Activated CD8-positive, alpha-beta memory T cell treated with anti-CD3 and anti-CD28 coated beads, Interleukin-2, amount 50 U/mL, for 24 hours (primary cell): ENCODE results near the gene GULP1.
"Not testable (repeated sequence)": the region's sequence is repeated elsewhere in the genome, so short reads cannot be mapped to it uniquely, and the experiment has no call there.

Experiments used
- DNase-seq: peaks from one replicate; pipeline ENCODE4 v3.0.0-alpha.2; 2020; ENCODE audit errors: extremely low read depth

The GULP1 gene

GRCh38 chr2:188527141-188527540 is 235.5 kb downstream of the GULP1 start:
- no peak for DNase-seq

DNA sequence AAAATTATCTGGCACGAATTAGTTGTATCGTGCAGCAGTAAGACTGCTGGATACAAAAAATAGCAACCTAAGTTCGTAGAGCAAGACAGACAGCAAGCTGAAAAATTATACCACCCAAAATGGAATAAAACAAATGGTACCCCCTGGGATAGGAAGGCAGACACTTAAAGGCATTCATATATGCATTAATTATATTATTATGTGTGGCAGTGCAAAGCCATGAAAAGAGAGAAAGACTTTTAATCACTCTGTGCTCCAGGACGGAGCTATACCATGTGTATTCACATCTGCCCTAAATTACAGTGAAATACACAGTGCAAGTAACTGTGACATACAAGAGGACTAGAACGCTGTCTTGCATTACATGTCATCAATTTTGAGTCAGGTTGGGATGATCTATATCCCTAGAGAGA is 235.9 kb downstream of the GULP1 start:
- DNase-seq = no peak

- DNase-seq = no peak
Measured at GRCh38 chr2:188529710-188530109, 238.0 kb downstream of the GULP1 start.

DNA sequence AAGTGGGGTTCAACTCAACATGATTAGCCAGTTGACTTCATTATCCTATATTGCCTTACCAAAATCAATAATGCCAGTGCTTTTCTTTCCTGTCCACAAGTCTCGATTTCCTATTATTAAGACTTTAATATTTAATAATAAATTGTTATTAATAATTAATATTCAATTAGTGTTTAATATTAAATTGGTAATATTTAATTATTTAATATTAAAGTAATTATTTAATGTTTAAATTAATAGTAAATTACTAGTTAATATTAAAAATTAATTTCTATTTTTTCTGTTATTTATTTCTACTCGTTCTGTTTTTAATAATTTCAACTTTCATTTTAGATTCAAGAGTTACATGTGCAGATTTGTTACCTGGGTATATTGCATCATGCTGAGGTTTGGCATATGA is 243.2 kb downstream of the GULP1 start:
- DNase-seq = no peak

DNA sequence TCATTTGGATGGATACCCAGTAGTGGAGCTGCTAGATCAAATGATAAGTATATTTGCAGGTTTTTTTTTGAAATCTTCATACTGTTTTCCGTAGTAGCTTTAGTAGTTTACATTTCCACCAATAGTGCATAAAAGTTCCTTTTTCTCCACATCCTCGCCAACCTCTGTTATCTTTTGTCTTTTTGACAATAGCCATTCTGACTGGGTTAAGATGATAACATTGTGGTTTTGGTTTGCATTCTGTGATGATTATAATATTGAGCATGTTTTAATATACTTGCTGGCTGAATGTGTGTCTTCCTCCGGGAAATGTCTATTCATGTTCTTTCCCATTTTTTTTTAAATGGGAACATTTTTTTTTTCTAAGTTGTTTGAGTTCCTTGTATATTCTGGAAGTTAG is 260.0 kb downstream of the GULP1 start:
- no peak for DNase-seq

DNA sequence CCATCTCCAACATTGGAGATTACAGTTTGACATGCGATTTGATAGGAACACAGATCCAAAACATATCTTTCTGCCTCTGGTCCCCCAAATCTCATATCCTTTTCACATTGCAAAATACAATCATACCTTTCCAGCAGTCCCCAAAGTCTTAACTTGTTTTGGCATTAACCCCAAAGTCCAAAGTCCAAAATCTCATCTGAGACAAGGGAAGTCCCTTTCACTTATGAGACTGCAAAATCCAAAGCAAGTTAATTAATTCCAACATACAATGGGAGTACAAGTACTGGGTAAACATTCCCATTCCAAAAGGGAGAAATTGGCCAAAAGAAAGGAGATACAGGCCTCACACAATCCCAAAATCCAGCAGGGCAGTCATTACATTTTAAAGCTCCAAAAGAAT is 265.4 kb downstream of the GULP1 start:
- no peak for DNase-seq

GRCh38 chr2:188559455-188559854 is 267.8 kb downstream of the GULP1 start:
- DNase-seq = not testable (repeated sequence)

- no peak for DNase-seq
Measured at GRCh38 chr2:188561473-188561979, 269.9 kb downstream of the GULP1 start.

- no peak for DNase-seq
Measured at GRCh38 chr2:188569431-188570165, 277.9 kb downstream of the GULP1 start.

DNA sequence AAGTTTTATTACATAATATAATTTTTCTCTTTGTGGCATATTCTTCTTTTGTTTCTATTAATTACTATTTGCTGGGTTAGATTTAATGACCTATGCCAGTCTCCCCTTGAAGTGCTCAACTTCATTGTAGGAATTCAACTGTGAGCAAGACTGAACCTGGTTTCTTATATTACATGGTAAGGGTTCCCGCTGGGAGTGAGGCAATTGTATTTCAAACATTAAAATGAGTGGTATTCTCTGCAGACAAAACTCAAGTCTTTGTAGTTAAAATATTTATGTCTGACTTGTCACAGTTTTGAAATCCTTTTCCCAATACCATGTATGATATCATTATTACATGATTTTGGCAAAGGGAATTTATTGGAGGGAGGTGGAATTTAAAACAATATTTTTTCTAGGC is 278.7 kb downstream of the GULP1 start:
- DNase-seq = no peak

GRCh38 chr2:188571543-188572303 is 280.0 kb downstream of the GULP1 start:
- DNase-seq = no peak

DNA sequence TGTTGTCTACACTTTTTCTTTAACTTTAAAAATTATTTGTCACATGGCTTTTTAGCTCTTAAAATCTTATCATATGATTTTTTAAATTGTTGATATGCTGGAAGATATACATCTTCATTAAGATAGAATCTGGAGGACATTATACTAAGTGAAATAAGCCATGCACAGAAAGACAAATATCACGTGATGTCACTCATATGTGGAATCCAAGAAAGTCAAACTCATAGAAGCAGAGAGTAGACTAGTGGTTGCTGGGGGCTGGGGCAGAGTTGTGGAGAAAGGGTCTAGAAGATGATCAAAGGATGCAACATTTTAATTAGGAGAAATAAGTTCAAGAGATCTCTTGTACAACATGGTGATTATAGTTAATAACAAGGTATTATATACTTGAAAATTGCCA is 280.9 kb downstream of the GULP1 start:
- no peak for DNase-seq

DNA sequence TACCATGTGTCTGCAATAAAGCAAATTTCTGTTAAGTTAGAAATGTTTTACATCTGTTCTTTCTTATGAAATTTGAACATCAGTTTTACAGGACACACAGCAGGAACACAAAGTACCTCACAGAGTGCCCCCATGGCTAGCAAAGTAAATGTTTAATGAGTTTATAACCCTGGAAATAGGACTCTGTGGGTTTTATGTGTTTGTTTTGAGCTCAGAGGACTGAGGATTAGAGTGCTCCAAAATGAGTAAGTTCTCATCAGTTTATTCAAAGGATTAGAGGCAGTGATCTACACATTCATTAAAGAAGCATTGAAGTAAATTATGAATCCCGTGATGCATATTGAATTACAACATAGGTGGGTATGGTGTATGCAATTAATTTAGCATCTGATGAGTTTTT is 281.8 kb downstream of the GULP1 start:
- DNase-seq = no peak

DNA sequence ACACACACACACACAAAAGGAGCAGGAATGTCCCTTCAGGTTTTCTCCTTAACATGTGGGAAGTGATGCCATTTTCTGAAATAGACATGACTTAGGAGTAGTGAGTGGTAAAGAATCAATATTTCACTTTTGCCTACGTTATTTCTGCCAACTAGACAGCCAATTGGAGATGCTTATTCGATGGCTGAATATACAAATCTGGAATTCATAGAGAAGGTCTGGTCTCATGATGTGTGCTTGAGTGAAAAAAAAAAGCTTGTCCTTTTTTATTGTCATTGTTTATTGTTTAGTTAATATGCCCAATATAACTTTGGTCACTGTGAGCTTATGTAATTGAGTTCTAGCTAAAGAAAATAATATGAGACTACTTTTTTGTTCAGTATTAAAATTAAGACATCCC is 284.3 kb downstream of the GULP1 start:
- no peak for DNase-seq

DNA sequence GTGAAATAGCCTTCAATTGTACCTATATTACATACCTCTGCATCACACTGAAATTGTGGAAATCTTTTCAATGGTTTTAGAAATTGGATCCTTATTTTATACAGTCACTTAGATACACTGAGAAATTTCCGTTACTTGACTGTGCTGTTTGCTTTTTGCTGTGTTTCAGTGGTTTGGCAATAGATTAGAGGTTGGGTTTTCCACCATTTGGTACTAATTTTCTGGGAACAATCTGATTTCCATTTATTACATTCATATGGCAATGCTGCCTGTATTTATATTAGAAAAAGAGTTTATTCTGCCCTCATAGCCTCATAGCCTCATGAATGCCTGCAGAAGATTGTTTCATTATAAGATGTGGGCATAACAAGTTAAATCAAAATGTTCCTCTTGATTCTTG is 285.0 kb downstream of the GULP1 start:
- no peak for DNase-seq

- no peak for DNase-seq
Measured at GRCh38 chr2:188577231-188577630, 285.6 kb downstream of the GULP1 start.

- DNase-seq = no peak
Measured at GRCh38 chr2:188580738-188581137, 289.1 kb downstream of the GULP1 start.

- DNase-seq = no peak
Measured at GRCh38 chr2:188582211-188582610, 290.5 kb downstream of the GULP1 start.

- DNase-seq = no peak
Measured at GRCh38 chr2:188588235-188588634, 296.6 kb downstream of the GULP1 start.

GRCh38 chr2:188596054-188596453 is 304.4 kb downstream of the GULP1 start:
- DNase-seq = no peak

DNA sequence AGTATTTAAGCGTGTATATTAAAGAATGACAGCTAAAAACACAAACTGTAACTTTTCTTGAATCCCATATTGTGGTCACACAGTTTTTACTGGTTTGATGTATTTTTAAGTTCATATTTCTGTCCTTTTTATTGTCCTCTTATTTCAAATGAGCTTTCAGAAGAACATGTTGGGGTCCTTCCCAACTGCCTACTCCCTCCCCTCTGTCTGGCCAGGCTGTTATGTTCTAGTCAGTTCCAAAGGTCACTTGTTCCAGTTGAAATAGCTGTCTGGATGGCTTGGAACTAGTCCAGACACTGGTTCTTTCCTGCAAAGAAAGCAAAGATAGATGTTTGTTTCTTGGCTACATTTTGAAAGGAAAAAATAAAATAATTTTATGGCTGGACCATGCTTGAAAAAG is 306.9 kb downstream of the GULP1 start:
- DNase-seq = no peak

GRCh38 chr2:188599140-188599539 is 307.5 kb downstream of the GULP1 start:
- no peak for DNase-seq

- DNase-seq = no peak
Measured at GRCh38 chr2:188600536-188601210, 309.0 kb downstream of the GULP1 start.
